Measurements from ENCODE around the gene RIN3. TPM values are rescaled to one million over a fixed set of nuclear protein-coding genes. Genes with fewer than 3 reads are reported as not detected.

Gene RIN3
- total and polyA plus RNA-seq, 2 experiments from 2014 or later = 1.8 to 7.0 TPM

GRCh38 chr14:92465353-92466055 is 48.1 kb upstream of the RIN3 start:
- whole genome bisulfite sequencing, 2 experiments (ENCODE audit: low coverage in 1 of 2, low lambda C conversion rate in 2 of 2, missing lambda C conversion rate in 2 of 2) = 77 to 78% methylated on average over 12 to 13 of the region's 13 CpGs
- TF ChIP-seq EZH2 (IDR thresholded peaks at IDR 0.05; ENCODE audit: insufficient read depth, poor library complexity, severe bottlenecking) (no peak), EZH2phosphoT487 (IDR thresholded peaks at IDR 0.05; ENCODE audit: insufficient read depth, low read depth) (no peak)
- peaks cover 10% of the 10 kb centered on the region for H3F3A ChIP-seq (ENCODE audit: insufficient read depth)
- no peaks in the 10 kb centered on the region for H3K79me2 ChIP-seq (ENCODE audit: insufficient read depth)
- peaks cover 20% of the 10 kb centered on the region for H3K4me1 ChIP-seq (ENCODE audit: insufficient read depth)
- H4K20me1 ChIP-seq (ENCODE audit: insufficient read depth) = no peaks in the 10 kb centered on the region
- H3K27ac ChIP-seq = no peak overlapping the region
- no peaks in the 10 kb centered on the region for H3K27me3 ChIP-seq (replicated peaks; ENCODE audit: insufficient read depth)
- H3K9me3 ChIP-seq (ENCODE audit: low read depth) = no peaks in the 10 kb centered on the region
- H3K9me2 ChIP-seq (ENCODE audit: insufficient read depth) = no peaks in the 10 kb centered on the region
- H3K4me3 ChIP-seq = no peak overlapping the region
- no peak overlapping the region for H3K9ac ChIP-seq
- DNase-seq = no peak
- no peaks in the 10 kb centered on the region for H3K36me3 ChIP-seq (ENCODE audit: low read depth)
- no peak overlapping the region for H3K4me2 ChIP-seq (ENCODE audit: unreplicated experiment)
- in situ Hi-C loops (cut with MboI) = no loop called here
- H2AFZ ChIP-seq = no peak overlapping the region

GRCh38 chr14:92466059-92466458 is 47.5 kb upstream of the RIN3 start:
- WGBS, 2 experiments (ENCODE audit: low coverage in 1 of 2, low lambda C conversion rate in 2 of 2, missing lambda C conversion rate in 2 of 2) = 38 to 40% methylated on average over 3 of the region's 3 CpGs
- no peaks in the 10 kb centered on the region for H3K9me2 ChIP-seq (ENCODE audit: insufficient read depth)
- in situ Hi-C loops (cut with MboI) = no loop called here
- DNase-seq = no peak
- H3K4me2 ChIP-seq (ENCODE audit: unreplicated experiment) = no peak overlapping the region
- no peak overlapping the region for H2AFZ ChIP-seq
- H3K4me3 ChIP-seq = no peak overlapping the region
- H3K9ac ChIP-seq = no peak overlapping the region
- H3K4me1 ChIP-seq (ENCODE audit: insufficient read depth) = peaks cover 21% of the 10 kb centered on the region
- H3F3A ChIP-seq (ENCODE audit: insufficient read depth) = peaks cover 15% of the 10 kb centered on the region
- TF ChIP-seq EZH2phosphoT487 (IDR thresholded peaks at IDR 0.05; ENCODE audit: insufficient read depth, low read depth) = no peak
- H4K20me1 ChIP-seq (ENCODE audit: insufficient read depth) = no peaks in the 10 kb centered on the region
- H3K9me3 ChIP-seq (ENCODE audit: low read depth) = no peaks in the 10 kb centered on the region
- H3K79me2 ChIP-seq (ENCODE audit: insufficient read depth) = no peaks in the 10 kb centered on the region
- H3K27ac ChIP-seq = no peak overlapping the region
- H3K27me3 ChIP-seq (replicated peaks; ENCODE audit: insufficient read depth) = no peaks in the 10 kb centered on the region
- no peaks in the 10 kb centered on the region for H3K36me3 ChIP-seq (ENCODE audit: low read depth)

- no peaks in the 10 kb centered on the region for H3K9me2 ChIP-seq (ENCODE audit: insufficient read depth)
- H3K79me2 ChIP-seq (ENCODE audit: insufficient read depth) = no peaks in the 10 kb centered on the region
- DNase-seq = no peak
- in situ Hi-C loops (cut with MboI) = no loop called here
- H3K27me3 ChIP-seq (replicated peaks; ENCODE audit: insufficient read depth) = no peaks in the 10 kb centered on the region
- H3K4me1 ChIP-seq (ENCODE audit: insufficient read depth) = peaks cover 47% of the 10 kb centered on the region
- H3K4me2 ChIP-seq (ENCODE audit: unreplicated experiment) = no peak overlapping the region
- TF ChIP-seq EZH2phosphoT487 (IDR thresholded peaks at IDR 0.05; ENCODE audit: insufficient read depth, low read depth) = no peak
- no peak for TF ChIP-seq EZH2 (IDR thresholded peaks at IDR 0.05; ENCODE audit: insufficient read depth, poor library complexity, severe bottlenecking)
- peaks cover 47% of the 10 kb centered on the region for H3F3A ChIP-seq (ENCODE audit: insufficient read depth)
- peak overlapping the region; percentile 38; the same call in 1 of the 2 replicates for H3K27ac ChIP-seq
- no peak overlapping the region for H3K4me3 ChIP-seq
- H3K9me3 ChIP-seq (ENCODE audit: low read depth) = no peaks in the 10 kb centered on the region
- no peak overlapping the region for H3K9ac ChIP-seq
- WGBS, 2 experiments (ENCODE audit: low coverage in 1 of 2, low lambda C conversion rate in 2 of 2, missing lambda C conversion rate in 2 of 2) = 98 to 99% methylated on average over 2 of the region's 2 CpGs
- no peaks in the 10 kb centered on the region for H3K36me3 ChIP-seq (ENCODE audit: low read depth)
- no peaks in the 10 kb centered on the region for H4K20me1 ChIP-seq (ENCODE audit: insufficient read depth)
- no peak overlapping the region for H2AFZ ChIP-seq
Observed at GRCh38 chr14:92469515-92469914, 44.1 kb upstream of the RIN3 start.

GRCh38 chr14:92470215-92470614 is 43.4 kb upstream of the RIN3 start:
- H3K9ac ChIP-seq = no peak overlapping the region
- no peaks in the 10 kb centered on the region for H4K20me1 ChIP-seq (ENCODE audit: insufficient read depth)
- H3K4me3 ChIP-seq = no peak overlapping the region
- peak overlapping the region; percentile 38 for H3K27ac ChIP-seq
- H2AFZ ChIP-seq = no peak overlapping the region
- H3K9me3 ChIP-seq (ENCODE audit: low read depth) = no peaks in the 10 kb centered on the region
- no peaks in the 10 kb centered on the region for H3K36me3 ChIP-seq (ENCODE audit: low read depth)
- peak; percentile 85 for DNase-seq
- TF ChIP-seq EZH2phosphoT487 (IDR thresholded peaks at IDR 0.05; ENCODE audit: insufficient read depth, low read depth) (no peak), EZH2 (IDR thresholded peaks at IDR 0.05; ENCODE audit: insufficient read depth, poor library complexity, severe bottlenecking) (no peak)
- H3F3A ChIP-seq (ENCODE audit: insufficient read depth) = peaks cover 51% of the 10 kb centered on the region
- 17% methylated on average over 3 of the region's 3 CpGs for WGBS, 2 experiments (ENCODE audit: low coverage in 1 of 2, low lambda C conversion rate in 2 of 2, missing lambda C conversion rate in 2 of 2)
- no peaks in the 10 kb centered on the region for H3K79me2 ChIP-seq (ENCODE audit: insufficient read depth)
- H3K9me2 ChIP-seq (ENCODE audit: insufficient read depth) = no peaks in the 10 kb centered on the region
- no peaks in the 10 kb centered on the region for H3K27me3 ChIP-seq (replicated peaks; ENCODE audit: insufficient read depth)
- H3K4me2 ChIP-seq (ENCODE audit: unreplicated experiment) = peak overlapping the region; percentile 16
- in situ Hi-C loops (cut with MboI) = no loop called here
- H3K4me1 ChIP-seq (ENCODE audit: insufficient read depth) = peaks cover 47% of the 10 kb centered on the region
